Sigmoid colon (tissue), 4 donors: ENCODE results near the gene UBP1.

ENCODE experiments used
- CTCF ChIP-seq, 4 experiments: fragments of 450-650 bp in 3 of 4; fragments of 200-600 bp in 1 of 4; IDR thresholded peaks; one replicate each; pipeline ENCODE4 v1.5.1; 2016 to 2019; ENCODE audit warnings: antibody characterized with exemption in 4 of 4, mild to moderate bottlenecking in 3 of 4, moderate library complexity in 2 of 4
- EP300 ChIP-seq, 4 donors: sonication (generic); formaldehyde crosslinking; IDR thresholded peaks; one replicate each; pipeline ENCODE4 v1.6.1; 2017; ENCODE audit warnings: antibody characterized with exemption in 4 of 4
- POLR2A ChIP-seq, 2 donors: fragments of 450-650 bp; IDR thresholded peaks; one replicate each; pipeline ENCODE4 v1.6.1; 2016; ENCODE audit warnings: antibody characterized with exemption in 2 of 2, mild to moderate bottlenecking in 2 of 2, moderate library complexity in 2 of 2

- TF ChIP-seq CTCF (IDR thresholded peaks at IDR 0.05): no peak
- no peak for TF ChIP-seq POLR2A (IDR thresholded peaks at IDR 0.05)
- TF ChIP-seq EP300 (IDR thresholded peaks at IDR 0.05): no peak
Observed at GRCh38 chr3:33458446-33458845, 18.2 kb upstream of the UBP1 start.
